Left ventricle myocardium superior (tissue), 1 donor: Measurements from ENCODE around the gene CDPF1. TPM values are rescaled to one million over a fixed set of nuclear protein-coding genes. Genes with fewer than 3 reads are reported as not detected.
"Not testable (repeated sequence)": the region's sequence is repeated elsewhere in the genome, so short reads cannot be mapped to it uniquely, and the experiment has no call there.

ENCODE experiments used
- ATAC-seq: fragments of 200-7000 bp; cut with Tn5 transposase; one replicate; pipeline ENCODE4 v1.9.1; 2020; ENCODE audit warnings: mild to moderate bottlenecking, moderate library complexity
- DNase-seq: peaks from one replicate; pipeline ENCODE4 v3.0.0-alpha.2; 2020
- intact Hi-C: fragments of 100-400 bp; cut with micrococcal nuclease; formaldehyde crosslinking; loops from one replicate; pipeline ENCODE4 v1.11.0; 2022
- total RNA-seq: library from RNA; stranded (reverse); fragmentation: NEBNext Ultra II Directional; extraction: Animal tissue kit (Norgen Biotek cat#: 25700); gene quantifications from one replicate; pipeline ENCODE4 v1.2.1, GENCODE V29; 2021
- donor health status: DM: no; HTN: yes; CAD: no; lungs with severe emphysema.

The CDPF1 gene
- total RNA-seq, 1 donor from 2014 or later = 6.2 TPM

DNA sequence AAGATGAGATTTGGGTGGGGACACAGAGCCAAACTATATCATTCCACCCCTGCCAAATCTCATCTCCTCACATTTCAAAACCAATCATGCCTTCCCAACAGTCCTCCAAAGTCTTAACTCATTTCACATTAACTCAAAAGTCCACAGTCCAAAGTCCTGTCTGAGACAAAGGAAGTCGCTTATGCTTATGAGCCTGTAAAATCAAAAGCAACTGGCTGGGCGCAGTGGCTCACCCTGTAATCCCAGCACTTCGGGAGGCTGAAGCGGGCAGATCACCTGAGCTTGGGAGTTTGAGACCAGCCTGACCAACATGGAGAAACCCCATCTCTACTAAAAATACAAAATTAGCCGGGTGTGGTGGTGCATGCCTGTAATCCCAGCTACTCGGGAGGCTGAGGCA lies 14.4 kb upstream of the CDPF1 start:
- DNase-seq, ATAC-seq, intact Hi-C loops: not testable (repeated sequence)

- ATAC-seq = no peak
- no peak for DNase-seq
- intact Hi-C loops = no loop called here
Measured at GRCh38 chr22:46263216-46263590, 13.1 kb upstream of the CDPF1 start, which contains the start of gene PKDREJ. TSS of gene PKDREJ (minus strand) at chr22:46263343. CDS start at chr22:46263322, 21 bp downstream.

DNA sequence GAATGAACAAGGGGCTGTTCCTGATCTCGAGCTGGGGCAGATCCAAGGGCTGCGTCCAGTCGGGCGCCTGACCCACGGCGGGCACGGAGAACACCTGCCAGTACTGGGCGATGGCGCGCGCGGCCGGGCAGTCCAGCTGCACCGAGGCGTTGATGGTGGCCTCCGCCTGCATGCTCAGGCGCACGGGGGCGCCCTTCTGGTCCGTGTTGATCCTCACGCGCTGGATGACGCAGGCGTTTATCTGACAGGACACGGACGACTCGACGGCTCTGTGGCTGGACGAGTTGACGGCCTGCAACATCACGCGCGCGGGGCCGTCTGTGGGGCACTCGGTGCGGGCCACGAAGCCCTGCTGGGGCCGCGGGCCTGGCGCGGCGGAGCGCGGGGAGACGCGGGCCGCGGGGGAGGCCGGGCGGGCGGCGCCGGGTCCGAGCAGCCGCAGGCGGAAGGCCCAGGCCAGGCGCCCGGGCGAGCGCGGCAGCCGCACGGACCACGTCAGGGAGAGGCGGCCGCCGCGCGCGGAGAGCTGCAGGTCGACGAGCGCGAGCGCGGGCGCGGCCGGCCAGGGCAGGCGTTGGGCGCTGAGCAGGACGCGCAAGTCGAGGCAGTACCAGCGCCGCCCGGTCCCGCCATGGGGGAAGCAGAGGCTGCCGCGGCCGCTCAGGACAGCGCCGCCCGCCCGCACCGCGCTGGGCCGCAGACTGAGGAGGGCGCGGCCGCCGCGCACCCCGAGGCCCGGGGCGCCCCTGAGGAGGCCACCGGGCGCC lies 12.5 kb upstream of the CDPF1 start:
- intact Hi-C loops = no loop called here
- DNase-seq (peak; percentile 86), ATAC-seq (peak; percentile 50)

DNA sequence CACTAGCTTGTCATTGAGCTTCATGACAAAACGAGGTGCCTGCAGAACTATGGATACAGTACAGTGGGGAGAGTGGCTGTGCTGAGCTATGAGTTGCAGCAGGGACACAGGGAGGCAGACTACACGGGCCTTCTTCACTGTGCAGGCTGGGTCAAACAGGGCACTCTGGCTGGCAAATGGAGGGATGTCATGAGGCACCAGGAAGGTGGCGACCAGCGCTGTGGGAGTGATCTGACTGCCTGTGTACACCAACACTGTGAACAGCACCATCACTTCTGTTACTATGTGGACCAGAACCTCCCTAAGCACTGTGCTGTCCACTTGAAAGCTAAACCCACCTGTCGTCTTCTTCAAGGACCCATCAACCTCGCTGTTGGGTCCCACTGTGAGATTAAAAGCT lies 9.9 kb upstream of the CDPF1 start:
- DNase-seq (no peak), ATAC-seq (no peak)
- intact Hi-C loops = no loop called here

GRCh38 chr22:46259374-46259773 lies 9.3 kb upstream of the CDPF1 start:
- intact Hi-C loops = no loop called here
- DNase-seq = no peak

GRCh38 chr22:46256358-46256958 lies 6.4 kb upstream of the CDPF1 start:
- DNase-seq (no peak), ATAC-seq (no peak)
- intact Hi-C loops = no loop called here

More at GRCh38 chr22:46259374-46259773, 9.3 kb upstream of the CDPF1 start:
- ATAC-seq = no peak

DNA sequence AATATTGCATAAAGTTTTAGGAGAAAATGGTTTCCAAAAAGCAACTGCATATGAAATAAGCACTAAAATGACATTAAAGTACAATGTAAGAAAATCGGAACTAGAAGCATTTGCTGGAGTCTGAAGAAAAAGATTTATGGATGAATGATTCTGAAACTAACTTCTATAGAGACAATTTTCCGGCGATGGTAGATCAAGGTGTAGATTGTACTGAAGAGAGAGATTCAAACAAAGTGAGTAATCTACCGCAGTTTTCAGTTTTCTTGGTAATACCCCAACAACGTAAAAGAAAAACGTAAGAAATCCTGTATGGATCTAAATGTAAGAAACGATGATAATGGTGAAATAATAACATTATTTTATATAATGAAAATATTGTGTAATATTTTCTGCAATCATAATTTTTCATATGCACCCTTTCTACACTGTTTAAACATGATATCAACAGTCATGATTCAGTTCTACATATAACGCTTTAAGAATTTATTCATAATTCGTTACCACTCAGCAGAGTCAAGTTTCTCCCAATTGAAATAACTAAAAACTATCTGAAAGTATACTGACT lies 1.8 kb upstream of the CDPF1 start:
- DNase-seq (no peak), ATAC-seq (no peak)
- intact Hi-C loops = no loop called here

DNA sequence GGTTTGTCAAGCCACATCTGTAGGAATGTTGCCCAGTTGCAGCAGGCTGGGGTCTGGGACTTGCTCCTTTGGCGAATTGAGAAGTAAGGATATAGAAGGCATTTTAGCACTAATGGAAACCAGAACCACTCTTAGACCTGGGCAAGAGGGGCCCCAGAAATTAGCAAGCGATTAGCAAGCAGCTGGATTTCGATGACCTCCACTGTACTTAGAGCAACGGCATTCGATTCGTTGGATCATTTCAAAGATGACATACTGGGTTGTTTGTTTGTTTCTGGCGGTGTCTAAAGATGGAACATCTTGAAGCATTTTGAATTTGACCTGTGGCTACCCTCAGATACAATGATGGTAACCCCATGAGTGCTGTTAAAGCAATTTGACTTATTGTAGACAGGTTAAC lies 1.2 kb upstream of the CDPF1 start:
- ATAC-seq (no peak), DNase-seq (no peak)
- intact Hi-C loops = no loop called here

- ATAC-seq (peak; percentile 7), DNase-seq (no peak)
- intact Hi-C loops = no loop called here
Measured at GRCh38 chr22:46250783-46251125, 661 bp upstream of the CDPF1 start.

GRCh38 chr22:46247443-46247975 lies 2.6 kb downstream of the CDPF1 start:
- intact Hi-C loops = loop anchor here (10.0 kb wide), 1 partner anchor 103 kb away; no protein-coding TSS in a partner anchor
- no peak for ATAC-seq

GRCh38 chr22:46246178-46246577 lies 3.9 kb downstream of the CDPF1 start:
- ATAC-seq = no peak
- intact Hi-C loops = loop anchor here (10.0 kb wide), 1 partner anchor 101 kb away; no protein-coding TSS in a partner anchor
- no peak for DNase-seq

More at GRCh38 chr22:46247443-46247975, 2.6 kb downstream of the CDPF1 start:
- DNase-seq = no peak

- intact Hi-C loops = loop anchor here (10.0 kb wide), 1 partner anchor 101 kb away; no protein-coding TSS in a partner anchor
Measured at GRCh38 chr22:46245511-46245910, 4.6 kb downstream of the CDPF1 start.

DNA sequence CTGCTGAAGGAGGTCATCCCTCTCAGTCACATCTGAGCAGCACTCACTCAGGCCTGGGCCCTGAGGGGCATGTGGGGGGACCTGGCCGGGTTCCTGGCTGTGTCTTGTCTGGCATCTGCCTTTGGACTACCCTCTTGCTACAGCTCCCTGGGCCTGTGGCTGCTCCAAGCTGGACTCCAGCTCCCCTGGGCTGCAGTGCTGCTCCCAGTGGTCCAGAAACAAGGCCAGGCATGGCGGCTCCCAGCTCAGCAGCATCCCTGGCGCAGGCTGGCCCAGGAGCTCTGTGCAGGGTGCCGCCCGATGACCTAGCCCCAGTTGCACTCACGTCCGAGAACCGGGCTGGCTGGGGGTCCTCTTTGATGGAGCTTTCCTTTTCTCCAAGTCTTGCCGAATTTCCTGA lies 5.3 kb downstream of the CDPF1 start:
- no peak for DNase-seq
- peak; percentile 3 for ATAC-seq
- intact Hi-C loops = loop anchor here (10.0 kb wide), 1 partner anchor 100 kb away; no protein-coding TSS in a partner anchor

More at GRCh38 chr22:46245511-46245910, 4.6 kb downstream of the CDPF1 start:
- ATAC-seq (peak; percentile 53), DNase-seq (peak; percentile 85)

DNA sequence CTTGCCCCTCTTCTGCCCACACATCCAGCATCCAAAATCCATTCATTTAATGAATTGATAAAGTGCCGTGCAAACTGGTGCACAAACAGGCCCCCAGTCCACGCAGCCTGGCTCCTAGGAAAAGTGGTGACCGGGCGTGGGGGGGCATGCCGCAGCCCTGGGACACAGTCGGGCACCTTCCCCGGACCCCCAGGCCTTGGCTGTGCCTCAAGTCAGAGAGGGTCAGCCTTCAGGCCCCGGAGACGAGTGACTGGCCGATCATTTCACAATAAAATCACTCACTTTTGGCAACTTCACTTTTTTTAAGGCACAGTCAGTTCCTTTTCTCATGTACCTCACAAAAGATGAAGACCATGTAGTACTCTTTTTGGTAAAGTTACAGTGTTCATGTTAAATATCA lies 8.0 kb downstream of the CDPF1 start:
- DNase-seq = no peak
- no peak for ATAC-seq
- intact Hi-C loops = loop anchor here (10.0 kb wide), 1 partner anchor 97 kb away; no protein-coding TSS in a partner anchor

DNA sequence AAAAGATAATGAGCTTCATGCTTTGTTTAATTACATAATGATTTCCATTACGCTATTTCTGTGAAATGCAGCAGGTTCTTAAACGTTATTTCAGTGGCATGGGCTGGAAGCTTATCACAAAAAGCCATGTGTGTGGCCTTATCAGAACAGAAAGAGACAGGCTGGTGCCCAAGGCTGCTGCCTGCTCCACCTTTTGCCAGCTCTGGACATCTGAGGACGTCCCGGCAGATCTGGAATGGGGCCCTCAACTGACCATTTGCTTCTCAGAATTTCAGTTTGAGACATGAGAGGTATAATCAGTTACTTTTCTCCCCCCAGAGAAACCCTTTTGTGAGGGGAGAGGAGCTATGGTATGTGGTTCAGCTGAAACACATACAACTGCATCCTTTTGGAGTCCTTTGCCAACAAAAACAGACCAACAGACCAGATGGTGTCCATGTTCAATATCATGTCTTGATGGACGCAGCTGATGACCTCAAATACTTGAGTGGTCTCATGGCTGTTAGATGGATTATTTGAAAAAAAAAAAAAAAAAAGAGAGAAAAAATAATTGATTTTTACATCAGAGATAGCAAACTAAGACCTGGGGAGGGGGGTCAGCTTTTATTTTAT lies 8.6 kb downstream of the CDPF1 start:
- ATAC-seq = peak; percentile 42
- no peak for DNase-seq
- intact Hi-C loops = loop anchor here (10.0 kb wide), 1 partner anchor 97 kb away; no protein-coding TSS in a partner anchor

- DNase-seq (no peak), ATAC-seq (no peak)
- intact Hi-C loops = loop anchor here (10.0 kb wide), 1 partner anchor 96 kb away; no protein-coding TSS in a partner anchor
Measured at GRCh38 chr22:46240907-46241306, 9.2 kb downstream of the CDPF1 start.

- no peak for DNase-seq
- intact Hi-C loops = loop anchor here (10.0 kb wide), 1 partner anchor 96 kb away; no protein-coding TSS in a partner anchor
- ATAC-seq = no peak
Measured at GRCh38 chr22:46240506-46240905, 9.6 kb downstream of the CDPF1 start.

- intact Hi-C loops = loop anchor here (10.0 kb wide), 1 partner anchor 95 kb away; no protein-coding TSS in a partner anchor
- no peak for DNase-seq
- ATAC-seq = no peak
Measured at GRCh38 chr22:46240073-46240472, 10.0 kb downstream of the CDPF1 start.
